HG02642 (cell line): ENCODE data around the gene ECEL1.

Source experiments
- ATAC-seq: cut with Tn5 transposase; IDR thresholded peaks from one replicate; pipeline ENCODE4 v1.9.1; 2021; ENCODE audit warnings: mild to moderate bottlenecking; ENCODE audit not compliant: unreplicated experiment, poor library complexity

ECEL1 gene

GRCh38 chr2:232501331-232501771 is 13.7 kb upstream of the ECEL1 start:
- no peak for ATAC-seq

DNA sequence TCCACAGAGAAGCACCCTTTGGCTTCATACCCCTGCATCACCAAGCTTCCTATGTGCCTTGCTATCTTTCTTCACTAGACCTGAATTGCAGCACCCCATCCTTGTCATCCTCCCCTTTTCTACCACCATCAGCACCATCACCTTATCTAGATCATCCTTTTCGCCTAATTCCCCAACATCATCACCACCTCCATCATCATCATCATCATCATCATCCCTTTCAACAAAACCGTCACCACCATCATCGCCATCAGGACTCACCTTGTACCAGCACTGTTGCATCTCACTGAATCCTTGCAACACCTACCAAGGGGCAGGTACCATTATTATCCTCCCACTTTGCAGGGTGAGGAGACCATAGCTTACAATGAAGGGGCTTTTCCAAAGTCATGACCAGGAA is 10.8 kb upstream of the ECEL1 start:
- no peak for ATAC-seq

- ATAC-seq = no peak
These were observed 9.7 kb upstream of the ECEL1 start for GRCh38 chr2:232497348-232497747.

DNA sequence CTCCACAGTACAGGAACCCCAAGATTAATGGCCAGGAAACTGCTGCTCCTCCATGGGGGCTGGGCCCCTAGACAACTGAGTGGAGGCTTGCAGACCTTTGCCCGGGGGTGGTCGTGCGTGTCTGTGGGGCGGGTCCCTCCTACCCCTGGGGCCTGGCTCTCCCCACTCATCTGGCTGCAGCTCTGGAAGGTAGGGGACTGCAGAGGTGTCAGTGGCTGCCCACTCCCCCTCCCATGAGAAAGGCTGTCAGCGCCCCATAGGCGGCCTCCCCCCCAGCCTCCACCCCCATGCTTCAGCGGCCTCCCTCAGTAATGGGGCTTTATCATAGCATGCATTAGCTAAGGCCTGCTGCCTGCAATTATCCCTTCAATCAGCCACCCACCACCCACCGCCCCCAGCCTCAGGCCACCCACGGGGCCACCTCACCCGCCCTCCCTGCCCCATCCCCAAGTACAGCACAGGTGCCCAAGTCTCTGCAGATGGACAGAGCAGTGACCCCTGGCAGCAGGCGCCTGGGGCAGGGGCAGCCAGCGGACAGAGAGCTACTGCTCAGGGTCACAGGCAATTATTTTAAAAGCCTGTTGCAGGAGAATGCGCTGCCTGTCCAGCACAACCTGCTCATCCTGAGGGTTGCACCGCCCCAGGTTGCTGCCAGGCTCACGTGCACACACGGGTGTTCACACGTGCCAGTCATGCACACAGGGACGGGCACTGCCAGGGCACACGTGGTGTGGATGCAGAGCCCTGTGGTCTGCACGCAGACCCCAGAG is 9.1 kb upstream of the ECEL1 start:
- ATAC-seq = no peak

DNA sequence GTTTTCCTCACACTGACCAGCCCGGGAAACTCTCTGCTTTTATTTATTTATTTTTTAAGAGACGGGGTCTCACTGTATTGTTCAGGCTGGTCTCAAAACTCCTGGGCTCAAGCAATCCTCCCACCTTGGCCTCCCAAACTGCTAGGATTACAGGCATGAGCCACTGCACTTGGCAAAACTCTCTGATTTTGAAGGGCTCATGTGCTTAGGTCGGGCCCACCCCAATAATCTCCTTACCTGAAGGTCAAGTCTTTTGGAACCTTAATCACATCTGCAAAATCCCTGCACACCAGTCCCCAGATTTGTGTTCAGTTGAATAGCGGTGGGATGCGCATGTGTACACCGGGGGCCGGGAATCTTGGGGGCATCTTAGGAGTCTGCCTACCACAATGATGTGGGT is 7.7 kb upstream of the ECEL1 start:
- ATAC-seq = no peak

GRCh38 chr2:232494542-232494941 is 6.9 kb upstream of the ECEL1 start:
- ATAC-seq = no peak

DNA sequence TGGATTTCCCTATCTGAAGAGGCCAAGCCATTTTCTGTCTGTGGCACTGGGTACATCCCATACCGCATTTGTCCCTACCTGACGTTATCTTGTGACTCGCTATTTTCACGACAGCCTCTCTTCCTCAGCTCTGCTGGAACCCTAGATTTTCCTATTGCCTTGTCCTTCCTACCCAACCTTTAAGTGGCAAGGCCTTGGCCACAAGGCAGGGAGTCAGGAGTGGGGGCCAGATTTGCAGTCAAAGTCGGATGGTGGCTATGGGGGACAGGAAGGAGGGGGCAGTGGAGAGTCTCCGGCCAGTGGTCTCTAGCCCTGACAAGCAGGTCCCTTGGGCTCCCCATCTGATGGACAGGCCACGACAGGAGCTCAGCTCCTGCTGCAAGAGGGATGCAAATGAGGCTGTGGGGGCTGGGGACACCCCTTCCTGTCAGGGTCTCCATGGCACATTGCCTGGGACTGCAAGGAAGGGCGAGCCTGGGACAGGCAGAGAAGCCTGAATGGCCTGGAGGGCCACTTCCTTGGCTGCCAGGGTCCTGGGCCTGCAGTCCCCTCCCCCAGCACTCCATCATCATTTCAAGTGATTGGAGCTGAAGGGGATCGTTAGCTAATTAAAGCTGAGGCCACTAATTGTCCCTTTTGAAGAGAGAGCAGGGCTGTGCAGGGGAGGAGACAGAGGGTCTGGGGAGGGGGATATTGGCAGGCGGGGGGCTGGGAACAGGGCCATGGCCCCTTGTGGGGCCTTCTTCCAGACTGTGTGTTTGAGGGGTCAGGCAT is 6.3 kb upstream of the ECEL1 start:
- ATAC-seq = no peak

DNA sequence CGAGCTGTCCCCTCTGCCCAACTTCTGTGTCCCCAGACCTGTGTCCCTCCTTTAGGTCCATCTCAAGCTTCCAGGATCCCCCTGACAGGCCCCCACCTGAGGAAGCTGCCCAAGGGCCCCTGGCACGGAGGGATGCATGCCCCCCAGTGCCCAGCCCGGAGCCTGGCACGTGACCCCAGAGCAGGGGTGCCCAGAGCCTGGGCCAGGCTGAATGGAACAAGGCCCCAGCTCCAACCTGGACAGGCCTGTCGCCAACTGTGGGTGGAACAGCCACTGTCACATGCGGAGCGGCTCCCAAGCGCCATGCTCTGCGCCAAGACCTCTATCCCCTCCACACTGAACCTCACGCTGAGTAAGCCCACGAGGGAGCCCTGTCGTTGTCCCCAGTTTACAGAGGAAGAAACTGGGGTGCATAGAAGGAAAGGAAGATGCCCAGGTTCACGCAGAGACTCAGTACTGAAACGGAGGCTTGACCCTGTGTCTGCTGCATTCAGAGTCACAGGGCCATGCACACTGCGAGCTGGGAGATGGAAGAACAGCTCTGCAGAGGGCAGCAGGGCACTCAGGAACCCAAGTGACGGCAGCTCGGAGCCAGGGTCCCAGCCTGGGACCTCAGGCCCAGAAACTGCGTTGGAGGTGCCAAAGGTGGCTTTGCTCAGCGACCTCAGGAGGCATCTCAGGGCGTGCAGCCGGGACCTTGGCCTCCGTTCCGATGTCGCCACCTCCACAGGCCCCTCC is 5.5 kb upstream of the ECEL1 start:
- ATAC-seq = no peak

- ATAC-seq = no peak
These were observed 4.7 kb upstream of the ECEL1 start for GRCh38 chr2:232492236-232492848.

DNA sequence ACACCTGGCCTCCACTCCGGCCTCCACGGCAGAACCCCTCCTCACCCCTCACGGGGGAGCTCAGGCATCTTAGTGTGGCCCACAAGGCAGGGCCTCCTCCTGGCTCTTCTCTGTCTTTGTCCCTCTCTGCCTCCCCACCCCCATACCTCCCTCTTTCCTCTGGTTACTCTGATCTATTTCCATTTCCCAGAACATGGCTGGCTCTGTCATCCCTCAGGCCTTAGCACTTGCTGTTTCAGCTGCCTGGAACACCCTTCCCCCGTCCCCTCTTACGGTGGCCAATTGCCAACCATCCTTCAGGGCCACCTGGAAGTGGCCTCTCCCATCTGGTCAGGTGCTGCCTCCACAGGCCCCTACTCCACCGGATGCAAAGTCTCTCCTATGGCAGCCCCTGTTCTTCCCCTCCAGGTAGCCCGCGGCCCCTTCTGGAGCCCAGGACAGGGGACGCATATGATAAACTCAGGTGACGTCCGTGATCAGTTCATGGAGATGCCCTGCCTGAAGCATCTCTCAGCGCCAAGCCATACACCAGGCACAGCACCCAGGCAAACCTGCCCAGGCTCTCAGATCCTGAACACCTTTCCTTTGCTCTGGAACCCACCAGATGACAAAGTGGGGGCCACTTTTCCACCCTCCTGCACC is 3.6 kb upstream of the ECEL1 start:
- ATAC-seq = no peak

DNA sequence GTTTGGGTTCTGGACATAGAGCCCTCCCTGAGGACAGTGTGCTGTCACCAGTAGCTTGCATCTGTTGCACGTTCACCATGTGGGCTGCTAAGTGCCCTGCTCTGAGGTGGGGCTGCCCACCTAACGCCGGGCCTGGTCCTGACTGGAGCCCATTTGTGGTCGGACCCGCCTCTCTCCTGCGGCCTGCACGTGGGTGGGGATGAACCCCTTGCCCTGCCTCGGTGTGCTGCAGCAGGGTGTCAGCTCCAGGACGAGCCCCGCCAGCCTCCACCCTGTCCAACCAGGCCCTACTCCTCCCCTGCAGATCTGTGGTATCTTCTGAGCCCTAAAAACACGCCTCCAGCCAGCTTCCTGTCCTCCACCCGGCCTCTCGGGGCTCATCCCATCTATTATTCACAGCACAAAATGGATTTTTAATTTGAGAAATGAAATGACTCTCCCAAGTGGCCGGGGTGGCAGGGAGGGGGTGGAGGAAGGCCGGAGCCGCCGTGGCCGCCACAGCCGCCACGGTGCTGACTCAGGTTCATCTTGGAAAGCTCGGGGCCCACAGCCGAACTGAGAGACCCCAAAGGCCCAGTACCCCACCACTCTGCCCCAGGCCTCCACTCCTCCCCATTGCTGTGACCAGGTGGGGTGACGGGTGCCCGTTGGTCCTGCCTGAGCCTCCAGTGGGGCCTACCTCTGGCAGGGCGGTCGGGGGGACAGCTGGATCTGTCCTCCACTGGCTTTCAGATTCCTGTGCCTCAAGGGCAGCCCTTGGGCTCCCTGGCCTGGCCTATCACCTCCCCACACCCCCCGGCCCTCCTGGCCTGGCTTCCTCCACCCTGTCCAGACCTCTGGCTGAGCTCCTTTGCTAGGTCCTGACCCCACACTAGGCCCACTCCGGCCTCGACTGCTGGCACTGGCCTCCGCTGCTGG is 2.8 kb upstream of the ECEL1 start:
- no peak for ATAC-seq

GRCh38 chr2:232489516-232490220 is 2.0 kb upstream of the ECEL1 start:
- ATAC-seq = no peak

DNA sequence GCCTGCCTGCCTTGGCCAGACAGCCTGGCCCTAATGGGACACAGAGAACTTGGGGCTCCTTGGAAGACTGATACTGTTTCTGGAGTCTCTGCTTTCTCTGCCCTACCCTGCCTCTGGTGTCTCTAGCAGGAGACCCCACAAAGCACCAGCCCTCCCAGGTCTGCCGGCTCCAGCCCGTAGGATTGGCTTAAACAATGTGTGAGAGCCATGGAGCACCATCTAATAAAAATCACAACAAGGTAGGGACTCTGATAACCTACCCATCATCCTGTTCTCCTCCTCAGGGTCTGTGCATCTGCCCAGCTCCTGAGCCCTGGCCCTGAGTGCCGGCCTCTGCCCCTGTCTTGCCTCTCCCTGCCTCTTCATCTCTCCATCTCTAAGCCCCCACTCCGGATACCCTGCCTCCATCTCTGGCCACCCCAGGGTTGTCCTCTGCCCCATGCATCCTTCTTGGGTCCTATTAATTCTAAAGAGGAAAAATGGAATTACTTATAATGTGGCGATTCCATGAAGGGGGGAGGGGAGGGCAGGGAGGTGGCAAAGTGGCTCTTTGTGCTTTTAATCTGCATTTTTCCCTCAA is 1.2 kb upstream of the ECEL1 start:
- no peak for ATAC-seq

DNA sequence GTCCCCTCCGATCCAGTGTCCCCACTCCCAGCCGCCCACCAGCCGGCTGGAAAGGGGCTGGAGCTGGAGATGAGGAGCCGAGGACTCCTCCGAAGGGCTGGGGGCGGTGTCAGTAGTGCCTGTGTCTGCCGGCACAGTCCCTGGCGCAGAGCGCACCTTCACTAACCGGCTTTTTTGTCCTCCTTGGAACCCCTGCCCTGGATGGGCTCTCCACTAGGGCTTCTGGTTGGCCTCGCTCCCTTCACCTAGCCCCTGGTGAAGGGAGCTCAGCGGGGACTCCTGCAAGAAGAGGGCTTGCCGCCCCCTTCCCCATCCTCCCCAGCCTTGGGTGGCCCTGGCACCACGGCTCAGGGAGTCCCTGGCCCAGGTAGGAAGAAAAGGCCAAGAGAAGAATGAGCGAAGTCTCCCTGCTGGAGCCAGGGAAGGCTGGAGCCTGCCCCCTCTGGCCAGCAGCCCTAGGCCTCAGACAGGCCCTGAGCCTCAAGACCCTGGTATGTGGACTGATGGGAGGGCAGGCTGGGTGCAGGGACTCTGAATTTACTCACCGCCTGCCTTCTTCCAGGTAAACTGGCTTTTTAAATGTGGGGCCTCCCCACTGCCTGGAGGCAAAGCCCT is 570 bp upstream of the ECEL1 start:
- ATAC-seq = no peak

- no peak for ATAC-seq
These were observed 863 bp downstream of the ECEL1 start for GRCh38 chr2:232486558-232487384.

GRCh38 chr2:232485757-232486557 is 1.7 kb downstream of the ECEL1 start:
- no peak for ATAC-seq
